Ishikawa (cell line): ENCODE results near the gene TJAP1.

ENCODE experiments used
- CEBPB ChIP-seq: IDR thresholded peaks from 2 replicates; pipeline ENCODE4 v1.6.1; 2012
- CREB1 ChIP-seq: IDR thresholded peaks from 2 replicates; pipeline ENCODE4 v1.6.1; 2012; ENCODE audit warnings: low read depth
- EP300 ChIP-seq: IDR thresholded peaks from 2 replicates; pipeline ENCODE4 v1.6.1; 2012; ENCODE audit warnings: borderline replicate concordance
- NFIC ChIP-seq: IDR thresholded peaks from 2 replicates; pipeline ENCODE4 v1.6.1; 2012
- RAD21 ChIP-seq: IDR thresholded peaks from 2 replicates; pipeline ENCODE4 v1.6.1; 2012; ENCODE audit warnings: low read depth
- TCF12 ChIP-seq: IDR thresholded peaks from 2 replicates; pipeline ENCODE4 v1.6.1; 2012; ENCODE audit warnings: low read depth
- TF ChIP-seq, protein P1 (sequence below): IDR thresholded peaks from 2 replicates; pipeline ENCODE4 v1.6.1; 2012; ENCODE audit warnings: low read depth, mild to moderate bottlenecking

DNA sequence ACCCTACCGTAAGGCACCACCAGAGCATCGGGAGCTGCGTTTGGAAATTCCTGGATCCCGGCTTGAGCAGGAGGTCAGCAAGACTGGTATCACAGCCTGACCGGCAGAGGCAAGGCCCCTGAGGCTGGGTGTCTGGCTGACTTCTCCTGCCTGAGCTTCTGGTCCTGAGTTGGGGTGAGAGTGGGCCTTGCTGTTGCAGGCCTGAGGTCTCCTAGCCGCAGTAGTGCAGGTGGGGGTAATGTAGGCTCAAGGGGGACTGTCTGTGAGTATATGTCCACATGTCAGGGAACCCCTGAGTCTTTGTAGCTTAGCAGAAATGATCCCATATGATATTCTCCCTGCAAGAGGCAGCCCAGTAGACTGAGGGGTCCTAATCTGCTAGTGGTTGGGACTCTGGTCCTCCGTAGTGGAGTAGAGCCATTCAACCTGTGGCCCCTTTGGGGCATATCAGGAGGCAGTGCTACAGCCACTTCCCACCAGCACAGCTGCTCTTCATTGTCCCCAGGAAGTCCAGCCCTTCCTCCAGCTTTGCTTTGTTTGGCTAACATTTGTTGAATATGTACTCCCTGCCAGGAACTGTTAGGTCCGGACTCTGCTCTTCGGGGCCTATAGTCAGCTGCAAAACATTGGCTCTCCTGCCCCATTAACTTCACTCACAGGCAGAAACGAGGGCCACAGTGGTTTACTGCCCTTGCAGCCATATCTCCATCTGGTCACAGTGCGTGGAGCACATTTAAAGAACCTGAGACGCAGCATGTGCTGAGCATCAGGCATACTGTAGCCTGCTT is 21.9 kb downstream of the TJAP1 start:
- no peak for TF ChIP-seq RAD21
- TF ChIP-seq, protein P1, sequence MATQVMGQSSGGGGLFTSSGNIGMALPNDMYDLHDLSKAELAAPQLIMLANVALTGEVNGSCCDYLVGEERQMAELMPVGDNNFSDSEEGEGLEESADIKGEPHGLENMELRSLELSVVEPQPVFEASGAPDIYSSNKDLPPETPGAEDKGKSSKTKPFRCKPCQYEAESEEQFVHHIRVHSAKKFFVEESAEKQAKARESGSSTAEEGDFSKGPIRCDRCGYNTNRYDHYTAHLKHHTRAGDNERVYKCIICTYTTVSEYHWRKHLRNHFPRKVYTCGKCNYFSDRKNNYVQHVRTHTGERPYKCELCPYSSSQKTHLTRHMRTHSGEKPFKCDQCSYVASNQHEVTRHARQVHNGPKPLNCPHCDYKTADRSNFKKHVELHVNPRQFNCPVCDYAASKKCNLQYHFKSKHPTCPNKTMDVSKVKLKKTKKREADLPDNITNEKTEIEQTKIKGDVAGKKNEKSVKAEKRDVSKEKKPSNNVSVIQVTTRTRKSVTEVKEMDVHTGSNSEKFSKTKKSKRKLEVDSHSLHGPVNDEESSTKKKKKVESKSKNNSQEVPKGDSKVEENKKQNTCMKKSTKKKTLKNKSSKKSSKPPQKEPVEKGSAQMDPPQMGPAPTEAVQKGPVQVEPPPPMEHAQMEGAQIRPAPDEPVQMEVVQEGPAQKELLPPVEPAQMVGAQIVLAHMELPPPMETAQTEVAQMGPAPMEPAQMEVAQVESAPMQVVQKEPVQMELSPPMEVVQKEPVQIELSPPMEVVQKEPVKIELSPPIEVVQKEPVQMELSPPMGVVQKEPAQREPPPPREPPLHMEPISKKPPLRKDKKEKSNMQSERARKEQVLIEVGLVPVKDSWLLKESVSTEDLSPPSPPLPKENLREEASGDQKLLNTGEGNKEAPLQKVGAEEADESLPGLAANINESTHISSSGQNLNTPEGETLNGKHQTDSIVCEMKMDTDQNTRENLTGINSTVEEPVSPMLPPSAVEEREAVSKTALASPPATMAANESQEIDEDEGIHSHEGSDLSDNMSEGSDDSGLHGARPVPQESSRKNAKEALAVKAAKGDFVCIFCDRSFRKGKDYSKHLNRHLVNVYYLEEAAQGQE, result no peak
- no peak for TF ChIP-seq TCF12
- no peak for TF ChIP-seq CREB1
- TF ChIP-seq EP300, result no peak
- TF ChIP-seq CEBPB, result no peak
- TF ChIP-seq NFIC, result no peak
